HG03066 (cell line): ENCODE data around the gene SLC22A23.

Experiments
- ATAC-seq: cut with Tn5 transposase; IDR thresholded peaks from one replicate; pipeline ENCODE4 v1.9.1; 2021; ENCODE audit warnings: low read depth; ENCODE audit not compliant: unreplicated experiment

The SLC22A23 gene

GRCh38 chr6:3310051-3310448 is 146.8 kb downstream of the SLC22A23 start:
- no peak for ATAC-seq

- ATAC-seq: no peak
Measured at GRCh38 chr6:3309391-3310050, 147.3 kb downstream of the SLC22A23 start.

DNA sequence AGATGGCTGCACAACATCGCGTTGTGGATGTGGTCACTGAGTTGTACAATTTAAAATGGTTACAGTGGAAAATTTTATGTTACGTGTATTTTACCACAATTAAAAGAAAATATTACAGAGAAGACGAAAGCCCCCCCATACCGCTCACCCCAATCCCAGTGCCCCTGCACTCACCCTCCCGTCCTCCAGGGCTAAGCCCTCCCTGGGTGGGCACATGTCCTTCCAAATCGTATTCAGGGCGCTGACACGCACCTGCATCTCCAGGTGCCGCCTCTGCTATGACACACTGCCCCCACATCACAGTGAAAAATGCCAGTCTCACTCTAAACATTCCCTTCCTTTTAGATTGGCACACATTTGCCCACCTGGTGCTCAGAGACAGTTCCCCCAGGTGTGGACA is 148.7 kb downstream of the SLC22A23 start:
- no peak for ATAC-seq

- ATAC-seq: no peak
Measured at GRCh38 chr6:3307436-3307835, 149.4 kb downstream of the SLC22A23 start.

GRCh38 chr6:3306848-3307247 is 150.0 kb downstream of the SLC22A23 start:
- no peak for ATAC-seq

GRCh38 chr6:3305831-3306230 is 151.0 kb downstream of the SLC22A23 start:
- ATAC-seq: no peak

- ATAC-seq: no peak
Measured at GRCh38 chr6:3305216-3305565, 151.7 kb downstream of the SLC22A23 start.

GRCh38 chr6:3304500-3305215 is 152.2 kb downstream of the SLC22A23 start:
- ATAC-seq: no peak

DNA sequence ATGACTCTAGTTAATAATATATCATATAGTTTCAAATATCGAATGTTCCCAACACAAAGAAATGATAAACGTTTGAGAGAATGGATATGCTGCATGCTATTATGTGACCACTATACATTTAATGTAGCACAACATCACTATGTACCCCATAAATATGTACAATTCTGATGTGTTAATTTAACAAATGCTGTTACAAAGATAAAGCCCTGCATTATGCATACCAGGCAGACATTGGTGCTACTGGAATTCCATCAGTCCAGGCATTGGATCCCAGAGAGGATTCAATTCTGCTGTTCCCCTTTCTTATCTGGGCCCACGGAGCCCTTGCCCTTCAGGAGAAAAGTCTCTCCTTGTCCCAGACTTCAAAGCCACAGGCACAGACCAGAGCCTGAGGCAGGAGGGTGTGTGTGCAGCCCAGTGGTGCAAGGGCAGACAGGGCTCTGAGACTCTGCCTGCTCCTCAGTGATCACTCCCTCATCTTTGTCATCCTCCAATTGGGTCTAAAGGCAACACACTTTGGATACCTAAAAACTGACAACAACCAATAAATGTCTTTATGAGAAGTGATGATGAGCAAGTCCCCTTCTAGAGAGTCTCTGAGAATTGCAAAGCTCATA is 152.9 kb downstream of the SLC22A23 start:
- ATAC-seq: no peak

- no peak for ATAC-seq
Measured at GRCh38 chr6:3301506-3301905, 155.3 kb downstream of the SLC22A23 start.

DNA sequence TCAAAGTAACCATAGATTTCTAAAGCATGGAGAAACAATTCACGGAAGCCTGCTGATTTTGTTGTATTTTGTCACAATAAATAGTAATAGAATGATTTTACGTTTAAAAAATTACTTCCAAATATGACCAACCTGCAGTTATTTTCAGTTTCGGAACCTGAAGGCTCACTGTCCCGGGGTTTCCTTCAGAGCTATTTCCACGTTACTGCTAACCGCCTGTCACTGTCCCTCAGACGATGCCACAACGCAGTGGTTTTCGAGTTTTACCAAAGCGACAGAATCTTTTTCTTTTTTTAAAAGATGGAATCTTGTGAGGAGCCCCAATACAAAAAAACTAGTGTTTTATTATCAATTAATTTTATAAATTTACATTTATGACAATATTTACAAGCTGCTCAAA is 157.6 kb downstream of the SLC22A23 start:
- ATAC-seq: no peak

DNA sequence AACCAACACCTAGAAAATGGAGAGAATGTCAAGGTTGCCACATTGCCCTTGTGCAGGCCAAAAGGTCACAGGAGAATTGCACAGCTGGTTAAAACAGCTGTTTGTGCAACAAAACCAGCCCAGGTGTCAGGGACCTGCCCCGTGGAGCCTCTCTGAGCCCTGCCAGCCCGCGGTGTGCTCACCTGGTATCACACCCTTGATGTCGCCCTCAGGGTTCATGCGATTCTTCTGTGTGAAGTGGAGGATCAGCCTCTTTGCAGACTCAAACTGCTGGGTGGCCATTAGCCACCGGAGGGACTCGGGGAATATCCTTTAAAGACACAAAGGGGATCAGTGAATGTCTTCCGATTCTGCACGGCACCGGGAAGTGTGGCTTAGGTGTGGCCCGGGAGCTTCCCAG is 158.9 kb downstream of the SLC22A23 start:
- no peak for ATAC-seq

- ATAC-seq: no peak
Measured at GRCh38 chr6:3297006-3297405, 159.8 kb downstream of the SLC22A23 start.

DNA sequence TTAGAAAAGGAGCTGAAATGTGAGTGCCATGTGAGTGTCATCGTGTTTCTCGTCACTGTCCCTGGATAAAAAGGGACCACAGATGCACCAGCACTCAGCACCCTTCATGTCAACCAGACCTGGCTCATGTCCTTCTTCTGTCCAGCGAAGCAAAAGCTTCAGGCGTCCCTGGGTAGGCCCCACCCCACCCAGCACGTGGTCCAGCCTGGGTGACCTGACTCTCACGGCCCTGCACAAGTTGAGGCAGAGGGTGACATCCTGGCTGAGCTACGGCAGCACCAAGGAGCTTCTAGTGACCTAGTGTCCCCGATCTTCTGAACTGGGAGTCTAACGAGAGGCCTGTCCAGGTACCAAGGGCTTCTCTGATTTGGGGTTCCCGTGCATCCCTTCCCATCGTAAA is 160.3 kb downstream of the SLC22A23 start:
- no peak for ATAC-seq

- no peak for ATAC-seq
Measured at GRCh38 chr6:3296078-3296477, 160.8 kb downstream of the SLC22A23 start.

DNA sequence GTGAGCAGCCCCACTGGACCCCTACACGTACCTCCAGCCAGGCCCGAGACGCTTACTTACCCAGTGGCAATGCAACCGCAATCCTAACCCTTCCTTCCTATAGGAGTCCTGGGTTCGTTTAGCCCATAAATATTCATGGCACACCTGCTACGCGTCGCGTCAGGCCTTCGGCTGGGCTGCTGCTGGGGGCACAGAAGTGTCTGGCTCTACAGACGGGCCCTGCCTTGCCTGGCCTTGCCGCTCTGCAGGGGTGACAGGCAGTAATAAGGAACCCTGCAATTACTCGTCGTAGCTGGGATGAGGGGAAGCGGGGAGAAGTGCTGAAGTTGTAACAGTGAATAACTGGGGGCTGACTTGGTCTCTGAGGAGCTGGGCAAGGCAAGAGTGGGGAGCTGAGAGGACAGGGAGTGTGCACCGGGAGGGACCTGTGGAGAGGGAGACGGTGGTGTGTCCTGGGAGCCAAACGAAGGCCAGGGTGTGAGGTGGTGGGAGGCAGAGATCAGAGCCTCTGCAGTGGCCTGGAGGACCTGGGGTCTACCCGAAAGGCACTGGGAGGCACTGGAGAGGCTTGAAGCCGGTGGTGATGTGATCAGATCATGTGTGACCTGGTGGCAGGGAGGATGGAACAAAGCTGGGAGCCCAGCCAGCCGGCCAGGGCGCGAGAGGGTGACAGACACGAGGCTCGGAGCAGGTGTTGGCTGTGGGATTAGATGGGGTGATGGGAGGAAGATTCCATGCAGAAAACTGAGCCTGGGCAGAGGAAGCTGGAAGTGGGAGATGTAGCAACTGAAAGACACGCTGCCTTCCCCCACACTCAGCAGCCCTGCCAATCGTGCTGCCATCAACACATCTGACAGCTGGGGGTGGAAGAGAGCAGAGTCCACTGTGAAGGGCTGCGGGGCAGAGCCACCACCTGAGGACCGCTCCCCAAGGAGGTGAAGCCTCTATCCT is 161.7 kb downstream of the SLC22A23 start:
- no peak for ATAC-seq

DNA sequence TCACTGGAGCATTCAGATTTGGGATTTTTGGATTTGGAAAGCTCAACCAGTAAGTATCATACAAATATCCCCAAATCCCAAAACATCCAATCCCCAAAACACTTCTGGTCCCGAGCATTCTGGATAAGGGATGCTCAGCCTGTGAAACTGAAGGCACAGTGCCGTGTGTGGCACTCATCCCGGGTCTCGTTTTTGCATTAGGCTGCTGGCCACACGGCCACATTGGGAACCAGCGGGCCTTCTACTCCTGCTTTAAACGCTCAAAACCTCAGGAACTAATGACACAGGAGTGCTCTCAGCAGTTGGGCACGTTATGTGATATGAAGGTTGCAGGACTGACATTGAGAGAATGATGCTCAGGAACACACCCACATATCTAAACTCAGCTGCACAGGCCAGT is 162.5 kb downstream of the SLC22A23 start:
- no peak for ATAC-seq

DNA sequence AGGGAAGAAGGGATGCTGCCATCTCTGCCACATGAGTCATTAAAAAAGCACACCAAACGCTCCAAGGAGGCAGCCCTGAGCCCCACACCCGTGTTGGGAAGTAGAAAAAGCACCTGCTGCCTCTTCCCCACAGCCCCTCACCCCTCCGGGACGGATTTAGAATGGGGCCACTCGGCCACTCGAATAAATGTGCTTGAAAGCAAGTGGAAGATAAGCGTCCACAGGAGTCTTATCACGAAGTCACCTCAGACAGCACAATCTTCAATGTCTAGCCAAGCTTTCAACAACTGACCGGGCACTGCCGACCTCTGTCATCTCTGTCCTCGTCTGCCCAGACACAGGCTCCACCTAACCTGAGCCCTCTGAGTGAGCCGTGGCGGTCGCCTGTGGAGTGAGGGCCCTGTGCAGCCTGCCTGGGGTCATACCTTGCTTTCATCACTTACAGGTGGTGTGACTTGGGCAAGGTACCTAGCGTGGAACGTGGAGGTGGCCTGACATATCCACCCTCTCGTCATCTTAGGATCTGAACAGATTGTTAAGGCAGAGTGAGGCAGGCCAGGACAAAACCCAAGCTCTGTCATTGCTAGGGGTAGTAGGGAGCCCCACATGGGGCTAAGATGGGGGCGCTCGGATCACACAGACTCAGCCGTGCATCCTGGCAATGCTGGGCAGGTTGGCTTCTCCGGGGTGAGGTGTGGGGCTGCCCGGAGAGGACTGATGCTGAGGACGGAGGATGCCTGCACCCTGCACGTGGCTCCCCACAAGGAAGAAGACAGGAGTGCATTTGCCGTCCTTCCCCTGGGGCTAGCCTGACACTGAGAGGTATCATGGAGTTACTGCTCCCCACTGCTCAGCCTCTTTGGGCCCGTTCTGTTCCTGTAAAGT is 163.3 kb downstream of the SLC22A23 start:
- ATAC-seq: no peak

- ATAC-seq: no peak
Measured at GRCh38 chr6:3292431-3293197, 164.2 kb downstream of the SLC22A23 start.
